Fibroblast of skin of left biceps (primary cell): Measurements from ENCODE around the gene TMUB1.
A peak's percentile ranks its signal among the peaks of the same experiment; 100 is the strongest.

Source experiments
- DNase-seq, 2 experiments: peaks; one replicate each; pipeline ENCODE4 v3.0.0-alpha.2; 2013; ENCODE audit warnings: low read depth in 2 of 2

TMUB1 gene

GRCh38 chr7:151121380-151122170 is 38.3 kb upstream of the TMUB1 start:
- DNase-seq: no peak

DNA sequence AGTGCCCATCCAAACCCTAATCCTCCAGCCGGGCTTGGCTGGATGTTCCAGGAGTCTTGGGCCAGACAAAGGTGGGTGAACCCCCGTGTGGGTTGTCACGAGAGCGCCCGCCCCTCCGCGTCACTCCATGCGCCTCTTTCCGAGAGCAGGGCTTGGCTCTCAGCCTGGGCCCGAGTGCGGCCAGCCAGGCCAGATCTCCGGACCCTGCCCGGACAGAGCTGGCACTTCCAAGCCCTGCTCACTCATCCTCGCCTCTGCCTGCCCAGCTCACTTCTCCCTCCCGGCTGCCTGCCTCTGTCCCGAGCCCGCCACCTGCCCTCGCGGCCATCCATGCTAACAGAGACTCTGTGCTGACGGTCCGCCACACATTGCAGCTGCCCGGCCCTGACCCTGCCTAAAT is 37.6 kb upstream of the TMUB1 start:
- no peak for DNase-seq

DNA sequence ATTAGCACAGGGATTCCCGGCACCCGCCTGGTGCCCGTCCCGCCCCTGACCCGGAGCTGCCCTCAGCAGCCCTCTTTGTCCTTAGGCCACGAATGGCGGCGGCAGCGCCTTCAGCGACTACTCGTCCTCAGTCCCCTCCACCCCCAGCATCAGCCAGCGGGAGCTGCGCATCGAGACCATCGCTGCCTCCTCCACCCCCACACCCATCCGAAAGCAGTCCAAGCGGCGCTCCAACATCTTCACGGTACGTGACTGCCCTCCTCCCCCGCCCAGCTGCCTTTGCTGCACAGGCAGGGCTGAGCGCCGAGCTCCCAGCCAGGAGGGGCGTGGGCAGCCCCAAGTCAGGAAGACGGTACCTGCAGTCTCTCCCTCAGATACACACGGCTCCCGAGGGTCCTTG is 36.6 kb upstream of the TMUB1 start:
- DNase-seq: no peak

DNA sequence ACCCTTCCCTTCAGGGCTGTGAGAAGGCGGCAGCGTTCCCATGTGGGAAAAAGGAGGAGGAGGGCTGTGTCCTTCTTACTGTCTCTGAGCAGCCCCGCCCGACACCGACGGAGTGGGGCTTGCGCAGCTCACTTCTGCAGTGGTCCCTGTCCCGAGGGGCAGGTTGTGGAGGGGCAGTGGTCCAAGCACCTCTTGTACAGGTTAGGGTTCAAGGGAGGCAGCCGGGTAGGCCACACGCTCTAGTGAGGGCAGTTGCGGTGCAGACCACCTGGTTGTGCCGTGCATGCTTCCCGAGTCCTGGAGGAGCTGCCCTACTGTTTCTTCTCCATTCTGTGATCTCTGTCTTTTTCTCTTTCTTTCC is 35.7 kb upstream of the TMUB1 start:
- no peak for DNase-seq

DNA sequence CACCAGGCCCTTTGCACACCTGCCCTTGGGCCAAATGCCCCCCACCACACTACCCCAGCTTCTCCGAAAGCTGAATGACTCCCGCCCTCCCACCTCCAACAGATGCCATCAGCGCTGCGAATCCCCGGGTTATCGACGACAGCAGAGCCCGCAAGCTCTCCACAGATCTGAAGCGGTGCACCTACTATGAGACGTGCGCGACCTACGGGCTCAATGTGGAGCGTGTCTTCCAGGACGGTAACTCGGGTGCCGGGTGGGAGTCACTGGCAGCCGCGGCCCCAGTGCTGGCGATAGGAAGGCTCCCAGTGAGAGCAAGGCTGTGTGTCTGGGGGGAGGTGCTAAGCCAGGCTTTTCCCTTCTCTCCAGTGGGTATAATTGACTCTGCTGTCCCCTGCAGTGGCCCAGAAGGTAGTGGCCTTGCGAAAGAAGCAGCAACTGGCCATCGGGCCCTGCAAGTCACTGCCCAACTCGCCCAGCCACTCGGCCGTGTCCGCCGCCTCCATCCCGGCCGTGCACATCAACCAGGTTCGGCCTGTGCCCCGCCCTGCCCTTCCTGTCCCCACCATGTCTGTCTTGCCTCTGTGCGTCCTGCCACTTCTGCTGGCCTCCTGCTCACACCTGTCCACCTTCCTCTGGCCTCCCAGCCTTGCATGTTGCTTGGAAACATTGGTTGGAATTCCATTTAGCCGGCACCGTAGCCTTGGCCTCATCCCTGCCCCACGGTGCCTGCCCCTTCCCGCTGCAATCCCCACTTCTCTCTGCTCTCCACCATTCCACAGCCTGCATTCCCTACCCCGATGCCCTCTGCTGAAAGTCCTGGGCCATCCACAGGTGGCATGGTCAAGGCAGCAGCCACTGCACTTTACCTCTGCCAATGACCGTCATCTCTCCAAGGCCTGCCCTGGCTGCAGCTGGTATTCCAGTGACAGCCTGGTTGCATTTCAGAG is 35.1 kb upstream of the TMUB1 start:
- DNase-seq: no peak

GRCh38 chr7:151117565-151117964 is 34.3 kb upstream of the TMUB1 start:
- DNase-seq: no peak

DNA sequence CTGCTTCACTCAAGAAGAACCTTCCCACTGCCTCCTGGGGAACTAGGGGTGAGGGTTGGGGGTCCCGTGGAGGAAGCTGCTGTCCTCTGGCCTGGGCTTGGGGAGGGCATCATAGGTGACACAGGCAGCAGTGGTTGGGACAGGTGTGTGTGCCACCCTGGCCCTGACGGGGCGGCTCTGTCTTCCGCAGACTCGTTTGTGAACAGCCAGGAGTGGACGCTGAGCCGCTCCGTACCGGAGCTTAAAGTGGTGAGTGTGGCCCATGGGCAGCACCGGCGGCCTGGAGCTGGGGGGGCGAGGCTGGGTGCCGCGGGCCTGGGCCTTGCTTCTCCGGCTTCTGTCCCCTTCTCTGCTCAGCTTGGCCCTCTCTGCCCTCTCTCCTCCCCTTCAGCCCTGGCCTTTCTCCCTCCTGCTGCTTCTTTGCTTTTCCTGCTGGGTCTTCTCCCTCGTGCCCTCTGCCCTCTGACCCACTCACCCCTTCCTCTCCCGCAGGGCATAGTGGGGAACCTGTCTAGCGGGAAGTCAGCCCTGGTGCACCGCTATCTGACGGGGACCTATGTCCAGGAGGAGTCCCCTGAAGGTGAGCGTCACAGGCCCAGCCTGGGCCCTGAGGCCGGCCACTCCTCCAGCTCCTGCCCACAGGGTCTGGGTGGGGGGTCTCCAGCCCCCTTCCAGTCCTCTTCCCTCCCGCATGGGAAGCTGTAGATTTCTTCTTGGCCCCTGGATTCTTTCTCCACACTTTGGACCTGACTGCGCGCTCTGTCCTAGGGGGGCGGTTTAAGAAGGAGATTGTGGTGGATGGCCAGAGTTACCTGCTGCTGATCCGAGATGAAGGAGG is 33.5 kb upstream of the TMUB1 start:
- no peak for DNase-seq

DNA sequence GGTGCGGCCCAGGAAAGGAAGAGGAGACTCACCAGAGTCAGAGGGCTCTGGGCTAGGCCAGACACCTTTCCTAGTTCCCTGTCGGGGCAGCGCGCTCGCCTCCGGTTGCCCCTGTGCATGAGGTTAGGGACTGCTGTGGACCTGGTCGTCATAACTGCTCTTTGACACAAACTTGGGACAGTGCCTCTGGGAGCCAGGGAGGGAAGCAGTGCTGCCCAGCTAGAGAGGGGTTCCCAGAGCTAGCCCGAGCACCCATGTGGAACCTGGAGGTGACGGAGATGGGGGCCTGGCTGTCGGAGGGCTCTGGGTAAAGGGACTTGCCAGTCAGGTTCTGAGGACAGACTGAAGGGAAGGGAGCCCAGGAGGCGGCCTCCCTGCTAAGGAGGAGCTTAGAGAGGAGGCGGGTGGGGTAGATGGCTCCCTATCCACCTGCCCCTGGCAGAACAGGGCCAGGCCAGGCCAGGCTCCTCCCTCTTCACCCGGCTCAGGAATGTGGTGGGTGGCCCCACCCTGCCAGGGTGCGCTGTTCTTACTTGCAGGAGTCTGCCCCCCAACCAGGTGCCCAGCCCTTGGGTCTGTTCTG is 32.6 kb upstream of the TMUB1 start:
- no peak for DNase-seq

- DNase-seq: no peak
Observed at GRCh38 chr7:151115121-151115835, 32.0 kb upstream of the TMUB1 start.

- DNase-seq: no peak
Observed at GRCh38 chr7:151114151-151115090, 31.1 kb upstream of the TMUB1 start.

DNA sequence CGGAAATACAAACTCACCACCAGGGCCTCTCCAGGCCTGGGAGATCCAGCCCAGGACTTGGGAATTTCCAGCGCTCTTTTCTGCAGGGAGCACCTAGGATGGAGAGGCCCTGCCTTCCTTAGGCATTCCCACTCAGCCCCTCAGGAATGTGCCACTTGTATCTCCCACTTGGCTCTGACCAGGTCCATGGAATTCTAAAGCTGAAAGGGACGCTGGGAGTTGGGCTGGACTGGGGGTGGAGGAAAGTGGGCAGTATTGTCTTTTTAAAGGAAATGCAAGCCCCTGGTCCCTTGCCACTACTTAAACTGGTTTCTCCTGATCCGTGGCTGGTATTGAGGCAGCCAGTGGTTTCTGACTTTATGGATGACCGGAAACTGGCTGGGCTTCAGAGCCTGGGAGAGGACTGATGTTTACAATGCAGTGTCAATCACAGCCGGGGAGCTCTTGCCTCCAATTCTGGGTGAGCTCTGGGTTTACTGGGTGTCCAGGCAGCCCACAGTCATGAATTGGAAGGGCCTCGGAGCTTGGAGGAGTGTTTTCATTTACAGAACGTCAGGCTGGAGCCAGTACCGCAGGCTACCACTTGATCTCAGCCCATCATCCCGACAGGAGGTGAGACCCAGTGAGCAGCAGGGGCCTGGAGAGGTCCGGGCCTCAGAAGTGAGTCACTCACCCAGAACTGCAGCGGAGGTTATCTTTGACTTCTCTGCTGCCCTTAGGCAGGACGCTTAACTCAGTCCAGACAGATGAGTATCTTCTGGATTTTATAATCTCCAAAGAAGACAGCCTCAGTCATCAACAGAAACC is 30.3 kb upstream of the TMUB1 start:
- DNase-seq: peak; percentile 54 to 61

DNA sequence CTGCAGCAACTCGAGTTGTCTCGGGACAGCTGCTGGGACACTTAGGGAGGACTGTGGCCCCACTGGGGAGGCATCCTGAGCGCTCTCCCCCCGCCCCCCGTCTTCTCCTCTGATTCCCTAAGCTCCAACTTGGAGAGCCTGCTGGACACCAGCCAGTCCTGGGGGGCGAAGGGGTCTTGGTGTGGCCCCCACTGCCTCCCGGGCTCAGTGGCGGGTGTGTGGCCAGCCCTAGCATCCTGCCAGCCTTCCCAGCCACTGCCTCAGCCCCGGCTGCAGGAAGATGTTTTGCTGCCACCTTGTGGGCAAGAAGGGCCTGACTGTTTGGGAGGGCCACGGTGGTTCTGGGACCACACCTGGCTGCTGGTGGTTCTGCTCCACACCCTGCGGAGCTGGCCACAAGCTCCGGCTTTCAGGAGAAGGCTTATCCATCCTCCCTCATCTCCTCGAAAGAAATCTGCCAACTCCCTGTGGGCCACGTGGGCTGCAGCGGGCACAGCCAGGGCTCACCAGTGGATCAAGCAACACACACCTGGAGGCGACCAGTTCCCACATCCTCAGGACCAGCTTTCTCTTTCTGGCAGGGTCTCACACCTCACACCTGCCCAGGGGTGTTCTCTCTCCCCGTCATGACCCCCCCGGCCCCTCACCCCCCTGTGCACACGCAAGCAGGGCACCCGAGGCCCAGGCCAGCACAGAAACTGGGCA is 27.8 kb upstream of the TMUB1 start:
- DNase-seq: no peak

GRCh38 chr7:151110236-151110940 is 27.1 kb upstream of the TMUB1 start:
- no peak for DNase-seq

GRCh38 chr7:151109094-151110048 is 26.1 kb upstream of the TMUB1 start:
- no peak for DNase-seq

- DNase-seq: no peak
Observed at GRCh38 chr7:151107882-151108281, 24.6 kb upstream of the TMUB1 start.

- DNase-seq: peak; percentile 78 to 82
Observed at GRCh38 chr7:151104411-151105235, 21.3 kb upstream of the TMUB1 start.
